NCI-H2081 treated with DMSO at 0.1 percent for 48 hours (cell line): Measurements from ENCODE around the gene SMOC1.
"Not testable (repeated sequence)": the region's sequence is repeated elsewhere in the genome, so short reads cannot be mapped to it uniquely, and the experiment has no call there.

ENCODE experiments used
- DNase-seq: peaks from one replicate; lab custom pipeline; 2025; lab: John Stamatoyannopoulos, UW

The SMOC1 gene

DNA sequence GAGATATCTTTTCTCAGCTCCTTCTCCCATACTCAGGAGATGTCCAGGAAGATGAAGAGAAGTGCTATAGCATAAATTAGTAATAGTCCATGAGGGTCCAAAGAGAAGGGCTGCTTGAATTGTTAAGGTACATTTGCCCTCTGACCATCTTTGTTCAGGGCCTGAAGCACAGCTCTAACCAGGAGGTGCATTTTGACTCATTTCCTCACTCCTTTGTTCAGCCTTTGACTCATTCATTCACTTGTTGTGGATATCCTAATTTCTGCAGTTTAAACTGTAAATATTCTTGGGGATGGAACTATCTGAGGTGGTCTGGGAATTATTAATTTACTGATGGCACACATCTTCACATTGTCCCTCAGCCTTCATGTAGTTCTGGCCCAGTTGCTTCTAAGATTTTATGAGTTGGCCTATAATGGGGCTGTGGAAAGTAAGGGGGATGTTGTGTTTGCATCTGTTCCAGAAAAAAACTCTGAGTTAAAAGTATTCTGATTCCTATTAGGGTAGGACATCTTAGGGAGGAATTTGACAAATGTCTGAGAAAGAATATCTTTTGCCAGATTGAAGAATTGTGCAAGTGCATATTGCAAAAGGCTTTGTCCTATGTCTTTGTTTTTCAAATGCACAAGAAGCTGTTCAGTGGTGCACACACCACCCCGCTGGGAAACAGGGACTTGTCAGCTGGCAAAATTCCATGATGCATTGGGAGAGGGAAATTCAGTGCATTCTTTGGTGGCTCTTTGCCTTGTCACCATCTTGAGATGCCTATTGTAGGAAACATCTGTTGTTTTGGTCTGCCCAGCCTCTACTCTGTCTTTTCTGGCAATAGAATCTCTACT lies 22.1 kb downstream of the SMOC1 start:
- DNase-seq: no peak

GRCh38 chr14:69903046-69903445 lies 23.8 kb downstream of the SMOC1 start:
- not testable (repeated sequence) for DNase-seq

GRCh38 chr14:69904246-69904645 lies 25.0 kb downstream of the SMOC1 start:
- DNase-seq: no peak

DNA sequence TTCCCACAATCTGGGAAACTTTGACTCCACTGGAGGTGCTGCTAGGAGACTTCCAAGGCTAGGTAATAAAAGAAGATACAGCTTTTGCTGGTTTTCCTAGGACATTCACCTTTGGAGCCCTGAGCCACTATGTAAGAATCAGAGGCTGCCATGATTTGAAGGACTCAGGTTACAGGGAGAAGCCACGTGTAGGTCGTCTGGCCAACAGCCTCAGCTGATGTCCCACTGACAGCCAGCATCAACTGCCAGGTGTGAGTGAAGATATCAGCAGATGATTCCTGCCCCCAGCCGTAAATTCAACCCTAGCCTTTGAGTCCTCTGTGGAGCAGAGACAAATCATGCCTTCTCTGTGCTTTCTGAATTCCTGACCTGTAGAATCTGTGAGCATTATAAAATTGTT lies 27.0 kb downstream of the SMOC1 start:
- DNase-seq: no peak

DNA sequence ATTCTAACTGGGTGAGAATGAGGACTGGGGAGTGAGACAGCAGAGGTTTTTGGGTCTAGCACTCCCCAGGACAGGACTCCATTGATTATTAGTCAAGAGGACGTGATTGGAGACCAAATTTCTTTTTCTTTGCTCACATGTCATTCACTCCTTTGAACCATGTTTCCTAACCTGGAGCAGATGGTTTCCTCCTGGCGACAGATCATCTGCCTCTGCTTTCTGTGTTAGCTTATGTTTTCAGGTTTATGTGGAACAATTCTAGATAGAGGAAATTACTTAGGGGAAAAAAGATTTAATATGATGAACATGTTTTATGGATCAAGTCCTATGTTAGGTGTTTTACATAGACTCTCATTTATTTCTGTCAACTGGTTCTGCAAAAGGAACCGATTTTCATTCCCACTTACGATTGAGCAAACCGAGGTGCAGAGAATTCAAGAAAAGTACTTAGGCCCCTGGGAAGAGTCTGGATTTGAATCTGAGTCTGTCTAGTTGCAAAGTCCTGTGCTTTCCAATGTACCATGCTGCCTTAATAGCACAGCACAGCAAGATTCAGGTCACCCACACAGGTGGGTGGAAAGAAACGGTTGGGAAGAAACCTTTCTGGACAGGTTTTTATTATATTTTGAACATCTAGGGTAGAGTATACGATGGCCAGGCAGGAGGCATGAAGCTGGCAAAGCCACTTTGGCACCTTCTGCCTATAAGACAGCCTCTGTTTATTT lies 30.8 kb downstream of the SMOC1 start:
- DNase-seq: no peak

DNA sequence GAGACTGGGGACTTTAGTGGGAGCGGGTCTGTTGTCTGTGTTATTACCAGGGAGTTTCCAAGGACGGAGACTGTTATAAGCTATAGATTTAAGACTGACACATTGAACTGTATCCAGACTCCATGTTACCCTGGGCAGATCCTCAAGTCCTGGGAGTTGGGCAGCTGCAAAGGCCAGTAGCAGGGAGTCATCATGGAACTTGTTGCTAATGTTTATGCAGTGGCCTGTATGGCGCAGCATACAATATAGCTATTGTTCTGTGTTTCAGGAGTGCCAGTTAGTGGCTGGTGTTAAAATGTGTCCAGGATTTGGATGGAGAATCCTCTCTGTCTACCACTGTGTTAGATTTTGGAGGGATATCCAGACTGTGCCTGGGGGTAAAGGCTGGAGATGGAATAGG lies 31.7 kb downstream of the SMOC1 start:
- DNase-seq: no peak

DNA sequence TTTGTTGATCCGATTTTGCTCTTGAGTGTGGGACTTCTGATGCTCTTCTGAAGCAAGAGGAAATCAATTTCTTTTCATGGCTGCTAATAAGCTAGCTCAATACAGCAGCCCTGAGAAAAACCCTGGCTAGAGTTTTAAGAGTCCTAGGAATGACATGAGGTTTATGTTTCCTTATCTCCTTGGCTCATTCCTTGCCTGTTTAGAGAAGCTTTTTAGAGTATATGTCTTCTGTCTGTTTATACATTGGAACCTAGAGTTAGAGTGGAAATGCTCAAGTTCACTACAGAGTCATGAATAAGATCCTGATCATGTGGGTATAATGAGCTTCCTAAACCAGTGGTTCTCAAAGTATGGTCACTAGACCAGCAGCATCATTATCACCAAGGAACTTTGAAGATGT lies 34.5 kb downstream of the SMOC1 start:
- no peak for DNase-seq

DNA sequence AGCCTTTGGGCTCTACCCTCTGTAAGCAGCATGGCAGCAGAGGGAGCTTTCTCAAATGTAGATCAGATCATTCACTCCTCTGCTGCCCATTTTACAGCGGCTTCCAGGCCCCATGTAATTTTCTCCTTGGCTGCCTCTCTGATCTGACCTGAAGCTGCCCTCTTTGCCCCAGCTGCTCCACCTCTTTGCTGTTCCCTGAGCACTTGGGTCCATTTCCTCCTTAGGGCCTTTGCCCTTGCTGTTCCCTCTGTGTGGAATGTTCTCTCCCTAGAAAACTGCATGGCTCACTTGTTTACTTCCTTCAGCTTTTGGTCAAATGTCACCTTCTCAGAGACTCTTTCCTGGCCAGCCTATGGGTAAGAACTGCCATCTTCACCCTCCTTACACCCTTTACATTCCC lies 37.2 kb downstream of the SMOC1 start:
- no peak for DNase-seq

GRCh38 chr14:69917287-69917686 lies 38.1 kb downstream of the SMOC1 start:
- DNase-seq: no peak

GRCh38 chr14:69919815-69920214 lies 40.6 kb downstream of the SMOC1 start:
- no peak for DNase-seq

DNA sequence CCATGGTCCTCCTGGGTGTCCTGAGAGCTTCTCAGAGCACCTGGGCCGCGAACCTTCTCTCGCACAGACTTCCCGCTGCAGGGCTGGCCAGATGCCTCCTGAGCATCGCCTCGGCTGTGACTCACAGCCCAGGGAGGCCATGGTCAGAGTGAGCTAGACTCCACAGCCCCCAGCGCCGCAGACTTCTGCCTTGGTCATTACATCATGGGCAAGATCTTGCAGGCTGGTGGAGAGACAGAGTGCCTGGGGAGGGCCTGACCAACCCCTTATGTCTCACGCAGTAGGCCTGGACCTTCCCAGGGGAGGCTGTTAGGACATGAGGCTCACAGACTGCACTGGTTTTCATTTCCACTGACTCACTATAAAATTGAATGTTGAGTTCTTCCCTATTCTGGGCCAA lies 41.8 kb downstream of the SMOC1 start:
- DNase-seq: no peak

- no peak for DNase-seq
Measured at GRCh38 chr14:69922198-69922597, 43.0 kb downstream of the SMOC1 start.

DNA sequence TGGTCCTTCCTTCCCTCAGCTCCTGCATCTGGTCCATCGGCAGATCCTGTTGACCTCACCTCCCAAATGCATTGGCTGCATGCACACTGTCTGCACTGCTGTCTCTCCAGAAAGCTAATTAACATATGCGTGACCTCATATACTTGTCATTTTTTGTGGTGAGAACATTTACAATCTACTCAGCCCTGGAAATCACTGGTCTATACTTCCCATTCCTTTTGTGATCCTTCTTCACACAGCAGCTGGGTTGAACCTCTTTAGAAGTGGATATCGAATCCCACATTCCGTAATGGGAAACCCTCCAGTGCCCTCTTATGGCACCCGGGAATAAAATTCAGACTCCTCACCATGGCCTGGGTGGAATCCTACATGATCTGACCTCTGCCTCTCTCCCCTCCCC lies 45.0 kb downstream of the SMOC1 start:
- DNase-seq: no peak

GRCh38 chr14:69928111-69928523 lies 48.9 kb downstream of the SMOC1 start:
- no peak for DNase-seq

GRCh38 chr14:69930780-69931379 lies 51.7 kb downstream of the SMOC1 start:
- no peak for DNase-seq

DNA sequence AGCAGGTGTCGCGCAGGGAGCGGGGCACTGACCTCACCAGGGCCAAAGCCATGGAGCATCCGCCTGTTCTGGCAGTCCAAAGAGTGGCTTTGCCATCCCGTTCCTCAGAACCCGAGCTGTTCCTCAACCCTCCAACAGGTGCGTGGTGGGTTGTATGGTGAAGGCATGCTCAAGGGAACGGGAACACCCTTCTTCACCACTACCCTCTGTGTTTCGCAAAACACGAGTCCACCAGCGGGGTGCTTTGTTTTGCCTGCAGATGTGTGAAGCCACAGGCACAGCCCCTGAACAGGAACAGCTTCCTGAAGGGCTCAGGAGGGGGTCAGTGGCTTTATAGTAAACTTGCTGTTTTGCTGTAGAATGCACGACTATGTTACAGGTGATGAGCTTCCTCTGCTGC lies 52.7 kb downstream of the SMOC1 start:
- no peak for DNase-seq

GRCh38 chr14:69932391-69932790 lies 53.2 kb downstream of the SMOC1 start:
- DNase-seq: no peak

DNA sequence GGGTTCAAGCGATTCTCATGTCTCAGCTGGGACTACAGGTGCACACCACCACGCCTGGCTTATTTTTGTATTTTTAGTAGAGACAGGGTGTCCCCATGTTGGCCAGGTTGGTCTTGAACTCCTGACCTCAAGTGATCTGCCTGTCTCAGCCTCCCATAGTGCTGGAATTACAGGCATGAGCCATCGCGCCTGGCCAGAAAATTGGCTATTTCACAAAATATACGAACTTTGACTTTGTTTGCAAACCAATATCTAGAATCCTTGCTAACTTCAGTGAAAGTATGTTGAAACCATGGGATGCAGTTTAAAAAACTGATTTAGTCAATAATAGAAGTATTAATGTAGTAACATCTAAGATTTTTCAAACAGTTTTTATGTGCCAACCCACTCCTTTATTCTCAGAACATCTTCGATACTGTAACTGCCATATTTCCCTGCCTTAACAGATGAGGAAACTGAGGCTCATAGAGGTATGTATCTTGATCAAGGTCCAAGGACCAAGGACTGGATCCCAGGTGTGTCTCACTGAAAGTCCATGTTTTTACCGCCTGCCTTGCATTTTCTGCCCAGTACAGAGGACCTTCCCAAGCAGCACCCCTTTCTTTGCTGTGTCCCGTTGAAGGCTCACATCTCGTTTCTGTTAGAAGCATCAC lies 54.5 kb downstream of the SMOC1 start:
- no peak for DNase-seq

GRCh38 chr14:69937367-69938081 lies 58.3 kb downstream of the SMOC1 start:
- no peak for DNase-seq

- no peak for DNase-seq
Measured at GRCh38 chr14:69938751-69939150, 59.5 kb downstream of the SMOC1 start.

GRCh38 chr14:69941768-69942742 lies 62.8 kb downstream of the SMOC1 start:
- DNase-seq: no peak
